Natural killer cell (primary cell): ENCODE measurements around the gene CKB. TPM values are rescaled to one million over a fixed set of nuclear protein-coding genes. Genes with fewer than 3 reads are reported as not detected.

ENCODE experiments used
- ATAC-seq, 3 donors: fragments of 150-1000 bp in 2 of 3; fragments of 200-7000 bp in 1 of 3; cut with Tn5 transposase; 1 replicate in 1 of 3; 2 replicates in 2 of 3; pipeline ENCODE4 v1.10.0; 2021; ENCODE audit warnings: mild to moderate bottlenecking in 2 of 3, moderate library complexity in 2 of 3
- DNase-seq, 2 donors: peaks; one replicate each; pipeline versions ENCODE4 v3.0.0 to v3.0.0-alpha.2; 2013 to 2021; ENCODE audit warnings: mixed read lengths in 1 of 2
- H3K27ac ChIP-seq: one replicate; pipeline ENCODE4 v1.5.1; 2013; ENCODE audit warnings: mild to moderate bottlenecking, low read length
- H3K27me3 ChIP-seq: one replicate; pipeline ENCODE4 v1.6.1; 2013; ENCODE audit warnings: low read length; ENCODE audit not compliant: control insufficient read depth, insufficient read depth
- H3K36me3 ChIP-seq: one replicate; pipeline ENCODE4 v1.6.1; 2013; ENCODE audit warnings: low read length; ENCODE audit not compliant: control insufficient read depth, insufficient read depth
- H3K4me1 ChIP-seq: one replicate; pipeline ENCODE4 v1.6.1; 2013; ENCODE audit warnings: low read length; ENCODE audit not compliant: control insufficient read depth, insufficient read depth
- H3K4me3 ChIP-seq: one replicate; pipeline ENCODE4 v1.5.1; 2013; ENCODE audit warnings: low read length
- H3K9me3 ChIP-seq: one replicate; pipeline ENCODE4 v1.6.1; 2013; ENCODE audit warnings: low read length; ENCODE audit not compliant: control insufficient read depth, insufficient read depth
- H3K27ac Mint-ChIP-seq, 2 donors: one replicate each; pipeline ENCODE4 v1.8.0; 2022; ENCODE audit warnings: mild to moderate bottlenecking in 2 of 2, mixed read lengths in 2 of 2, moderate library complexity in 1 of 2
- H3K27me3 Mint-ChIP-seq, 2 donors: one replicate each; pipeline ENCODE4 v1.8.0; 2022; ENCODE audit warnings: low read depth in 2 of 2, mixed read lengths in 2 of 2
- H3K36me3 Mint-ChIP-seq: one replicate; pipeline ENCODE4 v1.8.0; 2022; ENCODE audit warnings: mixed read lengths
- H3K4me1 Mint-ChIP-seq, 2 donors: one replicate each; pipeline ENCODE4 v1.8.0; 2022; ENCODE audit warnings: mixed read lengths in 2 of 2
- H3K4me3 Mint-ChIP-seq: one replicate; pipeline ENCODE4 v1.8.0; 2022; ENCODE audit warnings: mild to moderate bottlenecking, moderate library complexity, mixed read lengths
- H3K9me3 Mint-ChIP-seq, 2 donors: one replicate each; pipeline ENCODE4 v1.8.0; 2022; ENCODE audit warnings: mixed read lengths in 2 of 2
- CTCF ChIP-seq: fragments of 200-600 bp; IDR thresholded peaks from one replicate; pipeline ENCODE4 v1.8.0; 2022; ENCODE audit warnings: antibody characterized with exemption
- WGBS: methylation state at CpG from one replicate; pipeline ENCODE4 v1.1.7; 2013; ENCODE audit warnings: missing lambda C conversion rate; ENCODE audit not compliant: insufficient coverage; 5-methylcytosine and 5-hydroxymethylcytosine counted together
- intact Hi-C: fragments of 100-400 bp; cut with micrococcal nuclease; formaldehyde crosslinking; loops from one replicate; pipeline ENCODE4 v1.14.2; 2022
- total RNA-seq, 4 donors: library from RNA; stranded (reverse); fragments of 120-200 nt in 1 of 4; gene quantifications; one replicate each; pipeline versions ENCODE4 v1.2.3 to v1.2.4, GENCODE V29; 2013 to 2022

Gene CKB
- total RNA-seq, 3 donors from 2014 or later (not counting 1 experiment from before 2014, with no cell fraction given), result 4.0 to 37.4 (median 9.0) TPM

- DNase-seq, result no peak
- no peaks in the 10 kb centered on the region for H3K36me3 ChIP-seq
- no peak overlapping the region for H3K27ac ChIP-seq
- no peaks in the 10 kb centered on the region for H3K9me3 Mint-ChIP-seq
- H3K9me3 ChIP-seq, result no peaks in the 10 kb centered on the region
- H3K27me3 Mint-ChIP-seq, result no peaks in the 10 kb centered on the region
- no peak for TF ChIP-seq CTCF
- H3K4me1 Mint-ChIP-seq, result peaks cover 0 to 7% of the 10 kb centered on the region in 2 donors
- peaks cover 8% of the 10 kb centered on the region for H3K4me1 ChIP-seq
- no peaks in the 10 kb centered on the region for H3K36me3 Mint-ChIP-seq
- ATAC-seq, result no peak
- WGBS, result 91% methylated on average over 18 of the region's 18 CpGs
- H3K27ac Mint-ChIP-seq, result no peak overlapping the region
- H3K4me3 Mint-ChIP-seq, result no peak overlapping the region
- no peak overlapping the region for H3K4me3 ChIP-seq
- H3K27me3 ChIP-seq, result no peaks in the 10 kb centered on the region
- intact Hi-C loops, result no loop called here
These were observed 25.4 kb upstream of the CKB start for GRCh38 chr14:103547941-103548462.

GRCh38 chr14:103547455-103547940 lies 24.9 kb upstream of the CKB start:
- Histone ChIP-seq H3K4me1 (peaks cover 8% of the 10 kb centered on the region), H3K27ac (no peak overlapping the region)
- intact Hi-C loops, result no loop called here

GRCh38 chr14:103546652-103547454 lies 24.2 kb upstream of the CKB start:
- Mint-ChIP-seq H3K27me3 (no peaks in the 10 kb centered on the region), H3K4me3 (no peak overlapping the region), H3K27ac (no peak overlapping the region), H3K36me3 (no peaks in the 10 kb centered on the region), H3K9me3 (no peaks in the 10 kb centered on the region), H3K4me1 (peaks cover 0 to 6% of the 10 kb centered on the region in 2 donors)
- Histone ChIP-seq H3K4me1 (peaks cover 8% of the 10 kb centered on the region), H3K9me3 (no peaks in the 10 kb centered on the region), H3K36me3 (no peaks in the 10 kb centered on the region), H3K4me3 (no peak overlapping the region), H3K27ac (no peak overlapping the region), H3K27me3 (no peaks in the 10 kb centered on the region)
- peak; percentile 91 for TF ChIP-seq CTCF
- intact Hi-C loops, result loop anchor here (1.0 kb wide), 2 partner anchors 28 to 47 kb away; no protein-coding TSS in a partner anchor
- peak; percentile 75 to 86 for DNase-seq
- WGBS, result 29% methylated on average over 21 of the region's 21 CpGs
- ATAC-seq, result peak; percentile 66 to 95 (median 84)

More at GRCh38 chr14:103547455-103547940, 24.9 kb upstream of the CKB start:
- H3K36me3 Mint-ChIP-seq, result no peaks in the 10 kb centered on the region
- Histone ChIP-seq H3K9me3 (no peaks in the 10 kb centered on the region), H3K36me3 (no peaks in the 10 kb centered on the region), H3K27me3 (no peaks in the 10 kb centered on the region), H3K4me3 (no peak overlapping the region)
- H3K4me1 Mint-ChIP-seq, result peaks cover 0 to 7% of the 10 kb centered on the region in 2 donors
- ATAC-seq, result no peak
- H3K27me3 Mint-ChIP-seq, result no peaks in the 10 kb centered on the region
- 91% methylated on average over 11 of the region's 11 CpGs for WGBS
- no peaks in the 10 kb centered on the region for H3K9me3 Mint-ChIP-seq
- no peak for TF ChIP-seq CTCF
- DNase-seq, result no peak
- H3K4me3 Mint-ChIP-seq, result no peak overlapping the region
- H3K27ac Mint-ChIP-seq, result no peak overlapping the region
